VCaP (cell line): ENCODE results near the gene PPP2R3B.

ENCODE experiments used
- H3K27ac ChIP-seq: fragments of 450-650 bp; 2 replicates; pipeline ENCODE4 v1.5.1; 2017
- TF ChIP-seq, protein P1 (sequence below): fragments of 450-650 bp; conservative IDR thresholded peaks from 2 replicates; pipeline ENCODE4 v1.5.1; 2017; ENCODE audit warnings: mild to moderate bottlenecking, moderate library complexity

The PPP2R3B gene

DNA sequence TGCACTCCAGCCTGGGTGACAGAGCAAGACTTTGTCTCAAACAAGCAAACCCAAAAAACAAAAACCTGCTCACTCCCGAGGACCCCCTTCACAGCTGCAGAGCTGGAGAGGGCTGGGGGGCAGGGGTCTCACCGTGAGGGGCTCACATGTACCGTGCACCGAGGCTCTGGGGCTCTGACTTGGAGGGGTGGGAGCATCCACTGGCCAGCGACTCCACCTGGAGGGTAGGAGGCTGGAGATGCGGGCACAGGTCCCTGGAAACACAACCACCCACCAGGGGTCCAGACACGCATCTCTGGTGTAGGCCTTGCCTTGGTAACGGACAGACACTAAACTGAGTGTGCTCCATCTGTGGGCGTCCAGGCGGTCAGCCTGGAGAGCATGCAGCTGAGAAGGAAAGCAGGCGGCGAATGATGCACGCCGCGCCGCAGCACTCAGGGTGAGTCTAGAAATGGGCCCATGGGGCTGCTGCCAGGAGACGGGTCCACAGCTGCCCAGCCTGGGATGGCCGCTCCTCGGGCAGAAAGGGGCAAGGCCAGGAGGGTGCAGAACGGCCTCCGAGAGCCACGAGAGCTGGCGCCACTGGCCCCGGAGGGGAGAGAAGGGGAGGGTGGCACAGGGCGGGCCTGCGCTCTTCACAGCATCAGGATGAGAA is 26.1 kb downstream of the PPP2R3B start:
- no peak overlapping the region for H3K27ac ChIP-seq
- TF ChIP-seq, protein P1, sequence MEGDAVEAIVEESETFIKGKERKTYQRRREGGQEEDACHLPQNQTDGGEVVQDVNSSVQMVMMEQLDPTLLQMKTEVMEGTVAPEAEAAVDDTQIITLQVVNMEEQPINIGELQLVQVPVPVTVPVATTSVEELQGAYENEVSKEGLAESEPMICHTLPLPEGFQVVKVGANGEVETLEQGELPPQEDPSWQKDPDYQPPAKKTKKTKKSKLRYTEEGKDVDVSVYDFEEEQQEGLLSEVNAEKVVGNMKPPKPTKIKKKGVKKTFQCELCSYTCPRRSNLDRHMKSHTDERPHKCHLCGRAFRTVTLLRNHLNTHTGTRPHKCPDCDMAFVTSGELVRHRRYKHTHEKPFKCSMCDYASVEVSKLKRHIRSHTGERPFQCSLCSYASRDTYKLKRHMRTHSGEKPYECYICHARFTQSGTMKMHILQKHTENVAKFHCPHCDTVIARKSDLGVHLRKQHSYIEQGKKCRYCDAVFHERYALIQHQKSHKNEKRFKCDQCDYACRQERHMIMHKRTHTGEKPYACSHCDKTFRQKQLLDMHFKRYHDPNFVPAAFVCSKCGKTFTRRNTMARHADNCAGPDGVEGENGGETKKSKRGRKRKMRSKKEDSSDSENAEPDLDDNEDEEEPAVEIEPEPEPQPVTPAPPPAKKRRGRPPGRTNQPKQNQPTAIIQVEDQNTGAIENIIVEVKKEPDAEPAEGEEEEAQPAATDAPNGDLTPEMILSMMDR: no peak

DNA sequence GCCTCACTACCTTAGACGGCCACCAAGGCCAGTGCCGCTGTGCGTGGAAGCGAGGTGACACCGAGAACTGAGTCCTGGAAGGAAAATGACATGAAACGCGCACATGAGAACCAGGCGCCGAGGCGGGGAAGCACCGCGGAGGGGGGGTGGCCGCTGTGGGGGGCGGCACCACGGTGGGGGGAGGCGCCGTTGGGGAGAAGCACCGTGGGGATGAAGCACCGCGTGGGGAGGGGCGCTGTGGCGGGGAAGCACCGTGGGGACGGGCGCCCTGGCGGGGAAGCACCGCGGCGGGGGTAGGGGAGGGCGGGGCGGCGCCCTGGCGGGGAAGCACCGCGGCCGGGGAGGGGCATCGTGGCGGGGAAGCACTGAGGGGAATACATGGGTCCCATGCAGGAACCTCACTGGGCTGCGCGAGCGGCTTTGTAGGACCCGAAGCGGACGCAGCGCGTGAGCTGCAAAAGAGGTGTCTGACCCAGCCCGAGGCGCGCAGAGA is 28.0 kb downstream of the PPP2R3B start:
- TF ChIP-seq, protein P1: no peak

DNA sequence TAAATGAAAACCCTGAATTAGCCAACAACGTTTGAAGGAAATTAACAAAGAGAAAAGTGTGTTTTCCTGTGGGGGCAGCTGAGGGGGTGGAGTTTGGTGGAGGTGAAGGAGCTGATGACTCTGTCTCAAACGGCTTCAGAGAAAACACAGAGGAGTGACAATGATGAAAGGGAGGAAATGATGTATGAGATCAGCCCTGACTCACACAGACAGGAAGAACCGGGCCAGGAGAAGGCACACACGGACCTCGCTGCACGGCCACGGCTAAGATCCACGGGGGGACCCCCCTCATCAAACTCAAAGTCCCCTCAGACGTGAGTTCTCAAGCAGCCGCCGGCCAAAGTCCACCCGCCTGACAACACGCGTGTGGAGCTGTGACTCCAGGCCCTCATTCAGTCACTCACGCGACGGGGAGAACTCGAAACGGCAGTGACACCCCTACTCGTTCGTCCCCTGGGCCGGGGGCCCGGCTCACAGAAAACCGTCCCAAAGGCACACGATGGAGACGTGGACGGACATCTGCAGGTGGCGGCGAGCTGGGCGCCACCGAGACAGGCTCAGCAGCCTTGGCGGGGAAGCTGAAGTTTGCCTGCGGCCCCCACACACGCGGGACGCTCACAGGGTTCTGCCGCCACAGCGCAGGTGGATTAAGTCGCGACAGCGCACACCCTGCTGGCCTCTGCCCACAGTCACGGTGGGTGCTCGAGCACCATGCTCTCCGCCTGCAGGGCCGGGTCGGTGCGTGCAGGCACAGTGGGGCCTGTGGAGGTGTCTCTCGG is 28.8 kb downstream of the PPP2R3B start:
- H3K27ac ChIP-seq: no peak overlapping the region
- TF ChIP-seq, protein P1: no peak

More for the DNA sequence above, 28.0 kb downstream of the PPP2R3B start:
- H3K27ac ChIP-seq: no peak overlapping the region

DNA sequence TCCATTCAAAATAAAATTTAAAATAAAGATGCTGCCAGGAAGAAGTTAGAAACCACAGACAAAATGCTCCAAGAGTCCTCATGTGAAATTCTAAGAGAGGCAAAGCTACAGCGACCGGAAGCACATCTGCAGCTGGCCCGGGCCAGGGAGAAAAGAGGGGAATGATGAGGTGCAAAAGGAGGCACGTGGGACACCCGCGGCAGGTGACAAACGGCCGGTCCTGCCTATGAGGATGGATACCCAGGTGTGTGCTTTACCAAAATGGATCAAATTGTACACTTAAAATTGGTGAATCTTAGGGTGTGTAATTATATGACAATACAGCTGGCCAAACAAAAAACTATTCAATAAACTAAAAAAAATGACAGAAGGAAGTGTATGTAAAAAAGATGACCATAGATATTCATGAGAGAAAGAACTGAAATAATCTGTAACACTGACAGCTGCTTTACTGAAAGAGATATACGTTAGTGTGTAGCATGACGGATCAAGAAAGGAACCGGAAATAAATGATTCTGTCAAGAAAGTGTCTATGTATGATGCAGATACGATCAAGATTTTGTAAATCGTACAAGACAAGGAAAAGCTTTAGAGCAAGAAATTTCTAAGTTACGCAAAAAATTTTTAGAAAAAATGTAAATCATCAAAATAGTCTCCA is 29.5 kb downstream of the PPP2R3B start:
- TF ChIP-seq, protein P1: no peak

DNA sequence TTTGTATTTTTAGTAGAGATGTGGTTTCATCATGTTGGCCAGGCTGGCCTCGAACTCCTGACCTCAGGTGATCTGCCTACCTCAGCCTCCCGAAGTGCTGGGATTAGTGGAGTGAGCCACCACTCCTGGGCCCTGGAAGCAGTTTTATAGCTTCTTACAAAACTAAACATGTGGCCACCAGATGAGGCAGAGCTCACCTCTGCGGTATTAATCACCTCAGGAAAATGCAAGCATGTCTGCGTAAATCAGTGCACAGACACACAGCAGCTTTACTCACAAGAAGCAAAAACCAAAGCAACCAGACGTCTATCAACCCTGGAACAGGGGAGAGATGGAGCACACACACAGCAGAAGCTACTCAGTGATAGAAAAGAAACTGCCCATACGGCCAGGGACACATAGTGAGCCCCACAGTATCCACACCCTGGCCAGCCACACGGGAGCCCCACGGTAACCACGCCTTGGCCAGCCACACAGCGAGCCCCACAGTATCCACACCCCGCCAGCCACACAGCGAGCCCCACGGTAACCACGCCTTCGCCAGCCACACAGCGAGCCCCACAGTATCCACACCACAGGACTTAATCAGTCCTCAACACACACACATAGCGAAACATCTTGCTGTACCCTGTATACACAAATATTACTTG is 30.2 kb downstream of the PPP2R3B start:
- TF ChIP-seq, protein P1: no peak
- no peak overlapping the region for H3K27ac ChIP-seq

More for the DNA sequence above, 29.5 kb downstream of the PPP2R3B start:
- no peak overlapping the region for H3K27ac ChIP-seq

DNA sequence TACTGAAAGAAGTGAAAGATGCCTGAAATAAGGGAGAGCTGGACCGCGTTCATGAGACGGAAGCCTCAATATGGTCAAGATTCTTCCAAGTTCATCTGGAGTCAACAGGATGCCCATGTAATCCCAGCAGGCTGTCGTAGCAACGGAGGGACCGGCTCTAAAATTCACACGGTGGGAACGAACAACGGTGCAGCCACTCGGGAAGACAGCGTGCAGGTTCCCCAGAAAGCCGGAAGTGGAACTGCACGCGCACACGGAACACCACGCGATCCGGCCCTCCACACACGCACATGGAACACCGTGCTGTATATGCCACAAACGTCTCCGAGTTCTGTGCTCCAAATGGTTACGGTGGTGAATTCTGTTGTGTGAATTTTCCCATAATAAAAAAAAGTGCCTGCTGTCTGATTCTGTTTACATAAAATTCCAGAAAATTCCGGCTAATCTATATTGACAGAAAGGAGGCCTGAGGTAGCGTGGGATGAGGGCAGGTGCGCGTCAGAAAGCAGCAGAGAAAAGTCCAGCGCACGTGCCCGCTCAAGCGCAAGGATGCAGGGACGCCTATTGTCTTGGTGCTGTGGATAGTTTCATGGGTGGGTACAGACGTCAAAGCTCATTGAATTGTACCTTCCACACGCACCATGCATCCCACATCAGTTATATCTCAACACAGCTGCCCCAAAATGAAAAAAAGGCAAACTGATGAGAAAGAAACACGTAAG is 31.2 kb downstream of the PPP2R3B start:
- H3K27ac ChIP-seq: peak overlapping the region; percentile 32; the same call in 1 of the 2 replicates
- TF ChIP-seq, protein P1: no peak
